DOHH2 (cell line): ENCODE data around the gene GKN1.

Experiments used
- EZH2phosphoT487 ChIP-seq: fragments of 200-600 bp; sonication (generic); IDR thresholded peaks from 2 replicates; pipeline ENCODE4 v1.6.1; 2017; ENCODE audit warnings: borderline replicate concordance, mild to moderate bottlenecking, antibody characterized with exemption, low read length, moderate library complexity, mixed read lengths
- TF ChIP-seq, protein P1 (sequence below): fragments of 200-600 bp; sonication (generic); IDR thresholded peaks from one replicate; pipeline ENCODE4 v1.5.1; 2014; ENCODE audit warnings: antibody characterized with exemption, mild to moderate bottlenecking, low read depth, low read length; ENCODE audit not compliant: poor library complexity, severe bottlenecking

DNA sequence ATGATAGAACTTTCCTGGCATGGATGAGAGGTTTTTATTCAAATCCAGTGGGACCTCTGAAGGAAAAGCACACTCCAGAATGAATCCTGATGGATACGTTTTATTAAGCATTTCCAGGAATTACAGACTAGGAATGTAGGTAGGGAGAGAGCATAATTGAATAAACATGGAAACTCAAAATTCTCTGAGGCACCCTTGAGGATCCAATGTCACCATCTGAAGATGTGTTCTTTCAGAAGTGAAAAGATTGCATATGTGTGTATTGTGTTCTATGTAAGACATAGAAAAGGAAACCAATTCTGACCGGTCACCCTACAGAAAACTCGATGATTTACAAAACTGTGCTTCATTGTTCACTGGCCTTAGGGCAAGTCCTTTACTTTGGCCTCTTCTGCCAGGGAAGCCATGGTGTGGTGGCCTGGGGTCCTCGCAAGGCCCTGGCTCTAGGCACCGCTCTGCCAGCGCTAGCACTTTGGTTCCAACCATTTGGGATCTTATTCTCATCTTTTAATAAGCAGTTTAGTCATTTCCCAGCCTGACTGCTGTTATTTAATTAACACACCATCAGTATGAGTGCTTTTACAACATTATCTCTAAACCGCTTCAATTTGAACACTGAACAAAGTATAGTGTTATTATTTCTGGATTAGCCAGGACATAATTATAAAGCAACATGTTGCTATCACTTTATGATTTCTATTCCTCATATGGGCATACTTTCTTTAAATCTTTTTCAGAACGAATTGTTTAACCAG is 4.5 kb upstream of the GKN1 start:
- TF ChIP-seq, protein P1, sequence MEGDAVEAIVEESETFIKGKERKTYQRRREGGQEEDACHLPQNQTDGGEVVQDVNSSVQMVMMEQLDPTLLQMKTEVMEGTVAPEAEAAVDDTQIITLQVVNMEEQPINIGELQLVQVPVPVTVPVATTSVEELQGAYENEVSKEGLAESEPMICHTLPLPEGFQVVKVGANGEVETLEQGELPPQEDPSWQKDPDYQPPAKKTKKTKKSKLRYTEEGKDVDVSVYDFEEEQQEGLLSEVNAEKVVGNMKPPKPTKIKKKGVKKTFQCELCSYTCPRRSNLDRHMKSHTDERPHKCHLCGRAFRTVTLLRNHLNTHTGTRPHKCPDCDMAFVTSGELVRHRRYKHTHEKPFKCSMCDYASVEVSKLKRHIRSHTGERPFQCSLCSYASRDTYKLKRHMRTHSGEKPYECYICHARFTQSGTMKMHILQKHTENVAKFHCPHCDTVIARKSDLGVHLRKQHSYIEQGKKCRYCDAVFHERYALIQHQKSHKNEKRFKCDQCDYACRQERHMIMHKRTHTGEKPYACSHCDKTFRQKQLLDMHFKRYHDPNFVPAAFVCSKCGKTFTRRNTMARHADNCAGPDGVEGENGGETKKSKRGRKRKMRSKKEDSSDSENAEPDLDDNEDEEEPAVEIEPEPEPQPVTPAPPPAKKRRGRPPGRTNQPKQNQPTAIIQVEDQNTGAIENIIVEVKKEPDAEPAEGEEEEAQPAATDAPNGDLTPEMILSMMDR = no peak
- no peak for TF ChIP-seq EZH2phosphoT487
